ENCODE results near the gene TTLL11. TPM values are rescaled to one million over a fixed set of nuclear protein-coding genes. Genes with fewer than 3 reads are reported as not detected.

The TTLL11 gene
- total RNA-seq, 4 donors from 2014 or later, result 9.1 to 47.4 (median 11.3) TPM

GRCh38 chr9:121839726-121840500, 253.2 kb downstream of the TTLL11 start:
- WGBS, 2 donors (ENCODE audit: low coverage in 1 of 2), result 72 to 77% methylated on average over 7 to 16 of the region's 16 CpGs
- intact Hi-C loops (cut with DNase I; ENCODE audit: low total_unique reads) (no loop called here), in situ Hi-C loops (cut with MboI; ENCODE audit: low pct_ligation_motif_present in 1 of 4, low pct_unique_long_range_greater_than_20kb in 1 of 4, low sequenced_read_pairs in 3 of 4) (no loop called here)
- H3K27me3 ChIP-seq, result no peaks in the 10 kb centered on the region
- TF ChIP-seq POLR2AphosphoS5 (IDR thresholded peaks at IDR 0.05) (no peak), CTCF (IDR thresholded peaks at IDR 0.05) (no peak), POLR2A (IDR thresholded peaks at IDR 0.05) (no peak), EP300 (IDR thresholded peaks at IDR 0.05; ENCODE audit: low read depth) (no peak)
- H3K4me3 ChIP-seq, result no peak overlapping the region
- H3K4me1 ChIP-seq, result no peaks in the 10 kb centered on the region
- H3K27ac ChIP-seq, result no peak overlapping the region
- no peak for DNase-seq
- H3K9me3 ChIP-seq, result no peaks in the 10 kb centered on the region
- no peaks in the 10 kb centered on the region for H3K36me3 ChIP-seq

GRCh38 chr9:121838746-121839669, 254.1 kb downstream of the TTLL11 start:
- intact Hi-C loops (cut with DNase I; ENCODE audit: low total_unique reads), result no loop called here
- WGBS, 2 donors (ENCODE audit: low coverage in 1 of 2), result 91 to 97% methylated on average over 6 to 23 of the region's 23 CpGs
- no peak for DNase-seq
- Histone ChIP-seq H3K4me3 (no peak overlapping the region), H3K27ac (no peak overlapping the region), H3K36me3 (no peaks in the 10 kb centered on the region), H3K9me3 (no peaks in the 10 kb centered on the region), H3K4me1 (no peaks in the 10 kb centered on the region), H3K27me3 (no peaks in the 10 kb centered on the region)
- in situ Hi-C loops (cut with MboI; ENCODE audit: low pct_ligation_motif_present in 1 of 4, low pct_unique_long_range_greater_than_20kb in 1 of 4, low sequenced_read_pairs in 3 of 4), result no loop called here
- TF ChIP-seq CTCF (IDR thresholded peaks at IDR 0.05) (no peak), POLR2A (IDR thresholded peaks at IDR 0.05) (no peak), POLR2AphosphoS5 (IDR thresholded peaks at IDR 0.05) (no peak), EP300 (IDR thresholded peaks at IDR 0.05; ENCODE audit: low read depth) (no peak)

- H3K4me3 ChIP-seq, result no peak overlapping the region
- no peaks in the 10 kb centered on the region for H3K36me3 ChIP-seq
- in situ Hi-C loops (cut with MboI; ENCODE audit: low pct_ligation_motif_present in 1 of 4, low pct_unique_long_range_greater_than_20kb in 1 of 4, low sequenced_read_pairs in 3 of 4) (no loop called here), intact Hi-C loops (cut with DNase I; ENCODE audit: low total_unique reads) (no loop called here)
- no peaks in the 10 kb centered on the region for H3K27me3 ChIP-seq
- WGBS, 2 donors (ENCODE audit: low coverage in 1 of 2), result 70 to 75% methylated on average over 4 to 9 of the region's 9 CpGs
- no peaks in the 10 kb centered on the region for H3K4me1 ChIP-seq
- DNase-seq, result no peak
- no peak overlapping the region for H3K27ac ChIP-seq
- no peaks in the 10 kb centered on the region for H3K9me3 ChIP-seq
- TF ChIP-seq POLR2AphosphoS5 (IDR thresholded peaks at IDR 0.05) (peak in 1 of 3 donors; percentile 10), CTCF (IDR thresholded peaks at IDR 0.05) (no peak)
Measured at GRCh38 chr9:121837113-121837961, 255.8 kb downstream of the TTLL11 start.

Measured in transverse colon (tissue), 4 donors.